Neural cell (in vitro differentiated cells): ENCODE measurements around the gene MALSU1.

ENCODE experiments used
- CTCF ChIP-seq: fragments of 450-650 bp; IDR thresholded peaks from 2 replicates; pipeline ENCODE4 v1.5.1; 2014; ENCODE audit warnings: antibody characterized with exemption, mild to moderate bottlenecking, moderate library complexity; ENCODE audit not compliant: poor library complexity, severe bottlenecking
- EZH2 ChIP-seq: fragments of 200-600, 300-800 bp; shearing (Covaris generic), sonication (generic); IDR thresholded peaks from 2 replicates; pipeline ENCODE4 v1.6.1; 2014; ENCODE audit warnings: antibody characterized with exemption, low read length, borderline replicate concordance, mild to moderate bottlenecking; ENCODE audit not compliant: insufficient read depth, poor library complexity, severe bottlenecking

- no peak for TF ChIP-seq EZH2
- TF ChIP-seq CTCF = peak; percentile 45
Observed at GRCh38 chr7:23273141-23273599, 26.0 kb upstream of the MALSU1 start.
